Left lung (tissue), 14 donors: ENCODE measurements around the gene TASL. TPM values are rescaled to one million over a fixed set of nuclear protein-coding genes. Genes with fewer than 3 reads are reported as not detected.

ENCODE experiments used
- ATAC-seq: fragments of 200-7000 bp; cut with Tn5 transposase; one replicate; pipeline ENCODE4 v1.9.1; 2020; ENCODE audit warnings: moderate library complexity
- DNase-seq, 4 donors: peaks; one replicate each; pipeline ENCODE4 v3.0.0-alpha.2; 2013 to 2020
- H3K27ac ChIP-seq, 2 donors: fragments of 200-600 bp; sonication (generic) in 1 of 2; one replicate each; pipeline versions ENCODE4 v1.5.0 to v1.8.0; 2020 to 2021
- H3K27me3 ChIP-seq, 2 donors: fragments of 200-600 bp; sonication (generic) in 1 of 2; one replicate each; pipeline versions ENCODE4 v1.5.0 to v1.8.0; 2020 to 2021
- H3K36me3 ChIP-seq, 2 donors: fragments of 200-600 bp; sonication (generic) in 1 of 2; one replicate each; pipeline versions ENCODE4 v1.5.0 to v1.8.0; 2020 to 2021
- H3K4me1 ChIP-seq, 2 donors: fragments of 200-600 bp; one replicate each; pipeline ENCODE4 v1.8.0; 2021
- H3K4me3 ChIP-seq, 2 donors: fragments of 200-600 bp; sonication (generic) in 1 of 2; one replicate each; pipeline versions ENCODE4 v1.5.0 to v1.8.0; 2020 to 2021; ENCODE audit warnings: mild to moderate bottlenecking in 1 of 2
- H3K9me3 ChIP-seq, 2 donors: fragments of 200-600 bp; sonication (generic) in 1 of 2; one replicate each; pipeline versions ENCODE4 v1.5.0 to v1.8.0; 2020 to 2021
- CTCF ChIP-seq, 2 donors: fragments of 200-600 bp; sonication (generic) in 1 of 2; IDR thresholded peaks; one replicate each; pipeline versions ENCODE4 v1.5.0 to v1.8.0; 2021; ENCODE audit warnings: antibody characterized with exemption in 2 of 2
- intact Hi-C, 2 donors: fragments of 100-400 bp; cut with DNase I; formaldehyde crosslinking; loops; one replicate each; pipeline versions ENCODE4 v1.11.2 to v1.14.2; 2022
- long read RNA-seq, 12 donors: library from polyadenylated mRNA in 2 of 12; unstranded in 2 of 12; transcript quantifications; one replicate each; pipeline ENCODE4 v2.0.0 and lab custom pipeline, GENCODE V29; 2019 to 2026
- polyA plus RNA-seq, 6 donors: library from polyadenylated mRNA; unstranded; fragments of 120-200 nt; gene quantifications; one replicate each; pipeline ENCODE4 v1.2.1, GENCODE V29; 2013; ENCODE audit not compliant: insufficient read length in 6 of 6
- total RNA-seq, 2 donors: library from RNA; stranded (reverse); fragmentation: NEBNext Ultra II Directional; extraction: Animal tissue kit (Norgen Biotek cat#: 25700); gene quantifications; one replicate each; pipeline ENCODE4 v1.2.1, GENCODE V29; 2021
- donor health status: DM: no; HTN: yes; CAD: no.
- donor health status: DM: no; HTN: no; CAD: no.

The TASL gene
- total RNA-seq (1 to 10 TPM; 3.0 to 6.2 TPM), polyA plus RNA-seq (1 to 10 TPM in 5 of 6 donors, under 1 TPM in 1; 0.82 to 1.4 (median 1.1) TPM)
- long read RNA-seq, donor 1, partial matches to known transcripts, result 0 of 2 reads
- long read RNA-seq, donor 1, other reads (novel, unspliced or antisense), result 0 of 2 reads
- long read RNA-seq, donor 2, result 0 reads
- long read RNA-seq, donor 3, result 0 reads
- long read RNA-seq, donor 4, partial matches to known transcripts, result 0 of 3 reads
- long read RNA-seq, donor 4, other reads (novel, unspliced or antisense), result 0 of 3 reads
- long read RNA-seq, donor 5, result 0 reads
- long read RNA-seq, donor 6, partial matches to known transcripts, result 0 of 1 reads
- long read RNA-seq, donor 6, other reads (novel, unspliced or antisense), result 0 of 1 reads
- long read RNA-seq, donor 7, result 0 reads
- long read RNA-seq, donor 8, result 0 reads
- long read RNA-seq, donor 9, result 0 reads
- long read RNA-seq, donor 10, partial matches to known transcripts, result 0 of 3 reads
- long read RNA-seq, donor 10, other reads (novel, unspliced or antisense), result 0 of 3 reads
- long read RNA-seq, donor 11, result 0 reads
- long read RNA-seq, donor 12, result 0 reads

GRCh38 chrX:30577362-30577991 lies at the start of gene TASL:
Gene TASL, minus strand, starts transcription at chrX:30577766. Its CDS starts 17,411 bp downstream, at chrX:30560355.
- ATAC-seq (peak; percentile 45), DNase-seq (no peak)
- Histone ChIP-seq H3K27me3 (no peaks in the 10 kb centered on the region), H3K36me3 (no peaks in the 10 kb centered on the region), H3K9me3 (no peaks in the 10 kb centered on the region), H3K27ac (peak within 1 kb of the TSS; percentile 61 to 89), H3K4me1 (no peaks in the 10 kb centered on the region), H3K4me3 (peak within 1 kb of the TSS in 1 of 2 donors; percentile 27)
- intact Hi-C loops, result no loop called here
- no peak for TF ChIP-seq CTCF (IDR thresholded peaks at IDR 0.05)

GRCh38 chrX:30626402-30626801 lies 48.8 kb upstream of the TASL start:
- no peak for TF ChIP-seq CTCF (IDR thresholded peaks at IDR 0.05)
- intact Hi-C loops, result no loop called here
- H3K27me3 ChIP-seq, result no peaks in the 10 kb centered on the region
- no peaks in the 10 kb centered on the region for H3K4me1 ChIP-seq
- no peak for DNase-seq
- H3K4me3 ChIP-seq, result no peak overlapping the region
- ATAC-seq, result peak; percentile 10
- peaks cover 0 to 5% of the 10 kb centered on the region in 2 donors for H3K9me3 ChIP-seq
- H3K36me3 ChIP-seq, result no peaks in the 10 kb centered on the region
- H3K27ac ChIP-seq, result no peak overlapping the region

GRCh38 chrX:30622361-30622760 lies 44.8 kb upstream of the TASL start:
- DNase-seq, result no peak
- Histone ChIP-seq H3K36me3 (no peaks in the 10 kb centered on the region), H3K4me1 (no peaks in the 10 kb centered on the region), H3K9me3 (peaks cover 0 to 5% of the 10 kb centered on the region in 2 donors), H3K4me3 (no peak overlapping the region), H3K27ac (no peak overlapping the region), H3K27me3 (no peaks in the 10 kb centered on the region)
- intact Hi-C loops, result no loop called here
- no peak for ATAC-seq
- no peak for TF ChIP-seq CTCF (IDR thresholded peaks at IDR 0.05)

GRCh38 chrX:30620980-30621618 lies 43.5 kb upstream of the TASL start:
- peak; percentile 80 for ATAC-seq
- no peaks in the 10 kb centered on the region for H3K4me1 ChIP-seq
- peak overlapping the region in 1 of 2 donors; percentile 13 for H3K27ac ChIP-seq

More at GRCh38 chrX:30620980-30621618, 43.5 kb upstream of the TASL start:
- Histone ChIP-seq H3K9me3 (peaks cover 0 to 5% of the 10 kb centered on the region in 2 donors), H3K4me3 (no peak overlapping the region), H3K36me3 (no peaks in the 10 kb centered on the region), H3K27me3 (no peaks in the 10 kb centered on the region)
- DNase-seq, result no peak
- TF ChIP-seq CTCF (IDR thresholded peaks at IDR 0.05), result no peak
- intact Hi-C loops, result no loop called here
